Astrocyte (in vitro differentiated cells and primary cell): ENCODE results near the gene TMEM45A.

Source experiments
- CTCF ChIP-seq: IDR thresholded peaks from 2 replicates; pipeline ENCODE4 v1.5.1; 2011; ENCODE audit warnings: low read depth, mild to moderate bottlenecking, inconsistent platforms, low read length, moderate library complexity; ENCODE audit not compliant: insufficient read depth
- EZH2 ChIP-seq: IDR thresholded peaks from 2 replicates; pipeline ENCODE4 v1.6.1; 2012; ENCODE audit warnings: mild to moderate bottlenecking, low read length, inconsistent platforms; ENCODE audit not compliant: insufficient read depth

GRCh38 chr3:100602506-100603444 lies 110.4 kb downstream of the TMEM45A start:
- TF ChIP-seq CTCF: no peak
- TF ChIP-seq EZH2: no peak
